ACHN (cell line): Measurements from ENCODE around the gene KPNA4.
"Not testable (repeated sequence)": the region's sequence is repeated elsewhere in the genome, so short reads cannot be mapped to it uniquely, and the experiment has no call there.

ENCODE experiments used
- DNase-seq: peaks from one replicate; pipeline ENCODE4 v3.0.0-alpha.2; 2015
- in situ Hi-C: cut with HindIII; loops from 2 replicates; pipeline ENCODE4 v1.10.0; 2017; ENCODE audit warnings: low sequenced_read_pairs, low pct_ligation_motif_present, low pct_unique_long_range_greater_than_20kb

KPNA4 gene

DNA sequence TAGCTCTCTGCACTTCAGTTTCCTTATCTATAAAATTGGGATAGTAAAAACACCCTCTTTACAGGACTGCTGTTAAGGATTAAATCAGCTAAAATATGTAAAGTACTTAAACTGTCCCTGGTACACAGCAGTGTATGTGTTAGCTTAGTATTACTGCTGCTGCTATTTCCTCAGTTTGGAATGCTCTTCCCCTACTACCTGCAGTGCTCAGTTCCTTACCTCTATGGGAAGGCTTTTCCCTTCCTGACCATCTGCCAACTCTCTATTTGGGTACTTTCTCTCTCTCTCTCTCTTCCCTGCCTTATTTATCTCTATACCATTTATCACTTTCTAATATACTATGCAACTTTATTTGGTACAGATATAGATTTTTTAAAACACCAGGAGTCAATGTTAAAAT is 26.5 kb downstream of the KPNA4 start:
- in situ Hi-C loops, result no loop called here
- no peak for DNase-seq

DNA sequence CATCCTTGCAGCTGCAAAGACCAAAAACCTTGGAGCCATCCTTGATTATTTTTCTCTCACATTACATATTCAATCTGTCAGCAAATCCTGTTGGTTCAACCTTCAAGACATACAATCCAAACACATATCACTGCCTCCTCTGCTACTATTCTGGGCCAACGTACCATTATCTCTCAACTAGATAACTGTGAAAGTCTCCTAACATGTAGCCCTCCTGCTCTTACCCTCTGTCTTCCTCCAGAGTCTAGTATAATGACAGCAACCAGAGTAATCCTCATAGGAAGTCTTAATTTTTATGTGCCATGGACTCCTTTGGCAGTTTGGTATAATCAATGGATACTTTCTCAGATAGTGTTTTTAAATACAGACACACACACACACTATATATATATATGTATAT is 27.6 kb downstream of the KPNA4 start:
- in situ Hi-C loops, result no loop called here
- DNase-seq, result no peak

DNA sequence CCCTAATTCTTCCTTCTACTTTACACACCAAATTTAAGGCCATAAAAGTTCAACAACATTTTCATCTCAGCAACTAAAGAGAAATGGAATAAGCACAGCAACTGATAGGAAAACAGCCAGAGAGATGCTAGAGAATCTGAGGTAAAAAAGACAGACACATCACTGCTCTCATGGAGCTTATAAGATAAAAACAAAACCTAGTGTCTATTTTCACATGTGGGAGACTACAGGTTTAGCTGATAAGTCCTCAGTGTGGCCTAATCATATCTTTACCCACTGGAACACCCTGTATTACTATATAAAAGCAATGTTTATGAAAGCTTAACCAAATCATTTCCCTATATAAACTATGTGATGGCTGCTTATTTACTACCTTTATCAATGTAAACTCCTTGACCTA is 33.0 kb downstream of the KPNA4 start:
- DNase-seq, result no peak

DNA sequence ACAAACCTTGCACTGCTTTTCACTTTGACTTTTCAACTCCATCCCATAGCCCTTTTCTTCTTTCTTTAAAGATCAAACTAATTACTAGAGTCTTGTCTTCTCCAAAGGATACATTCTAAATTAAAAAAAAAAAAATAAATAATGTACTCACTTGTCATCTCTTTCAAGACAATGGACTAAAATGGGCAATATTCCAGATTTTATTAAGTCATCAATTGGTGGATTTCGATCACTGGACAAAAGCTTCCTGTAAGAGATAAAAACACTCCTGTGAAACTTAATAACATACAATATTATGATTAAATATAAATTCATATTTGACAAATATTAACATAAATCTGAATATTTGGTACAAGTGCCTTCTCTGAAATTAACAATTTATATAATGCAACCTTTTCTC is 34.1 kb downstream of the KPNA4 start:
- DNase-seq, result no peak
- in situ Hi-C loops, result no loop called here

More for the DNA sequence above, 33.0 kb downstream of the KPNA4 start:
- in situ Hi-C loops, result no loop called here

DNA sequence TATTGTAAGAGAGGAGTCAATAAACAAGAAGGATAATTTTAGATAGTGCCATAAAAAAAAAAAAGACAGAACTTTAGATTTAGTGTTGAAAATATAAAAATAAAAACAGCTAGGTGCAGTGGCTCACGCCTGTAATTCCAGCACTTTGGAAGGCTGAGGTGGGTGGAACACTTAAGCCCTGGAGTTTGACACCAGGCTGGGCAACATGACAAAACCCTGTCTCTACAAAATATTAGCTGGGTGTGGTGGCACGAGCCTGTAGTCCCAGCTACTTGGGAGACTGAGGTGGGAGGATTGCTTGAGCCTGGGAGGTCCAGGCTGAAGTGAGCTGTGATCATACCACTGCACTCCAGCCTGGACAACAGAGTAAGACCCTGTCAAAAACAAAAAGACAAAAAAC is 49.0 kb downstream of the KPNA4 start:
- in situ Hi-C loops, DNase-seq: not testable (repeated sequence)

DNA sequence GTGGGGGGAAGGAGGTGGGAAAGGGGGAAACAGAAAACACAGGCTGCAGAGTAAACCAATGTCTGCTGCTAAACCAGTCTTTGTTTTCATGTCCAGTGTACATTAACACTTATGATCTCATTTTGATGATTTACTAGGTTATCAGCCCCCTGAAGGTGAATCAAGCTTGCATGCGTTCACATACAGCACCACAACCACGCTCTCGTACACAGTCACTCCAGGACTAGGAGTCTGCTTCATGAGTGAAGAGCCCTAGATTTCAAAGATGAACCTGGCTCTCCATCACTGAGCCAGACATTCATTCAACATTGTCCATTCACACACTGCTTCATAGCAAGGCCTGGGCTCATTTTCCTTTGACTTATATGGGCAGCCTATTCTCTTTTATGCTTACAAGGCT is 64.0 kb downstream of the KPNA4 start:
- in situ Hi-C loops, result no loop called here
- DNase-seq, result no peak

DNA sequence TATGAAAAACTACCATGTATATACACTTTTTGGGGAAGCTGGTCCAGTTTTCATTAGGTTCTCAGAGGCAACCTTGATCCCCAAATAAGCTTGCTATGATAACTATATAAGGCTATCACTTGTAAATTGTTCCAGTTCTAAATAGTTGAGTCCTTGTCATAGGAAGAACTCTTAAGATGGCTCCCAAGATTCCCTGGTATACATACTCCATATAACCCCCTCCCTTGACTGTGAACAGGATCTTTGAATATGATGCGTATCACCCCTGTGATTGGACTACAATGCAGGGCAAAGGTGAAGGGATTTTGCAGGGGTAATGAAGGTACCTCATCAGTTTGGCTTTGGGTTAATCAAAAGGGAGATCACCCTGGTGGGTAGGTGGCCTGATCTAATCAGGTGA is 67.2 kb downstream of the KPNA4 start:
- DNase-seq, result no peak
- in situ Hi-C loops, result no loop called here

DNA sequence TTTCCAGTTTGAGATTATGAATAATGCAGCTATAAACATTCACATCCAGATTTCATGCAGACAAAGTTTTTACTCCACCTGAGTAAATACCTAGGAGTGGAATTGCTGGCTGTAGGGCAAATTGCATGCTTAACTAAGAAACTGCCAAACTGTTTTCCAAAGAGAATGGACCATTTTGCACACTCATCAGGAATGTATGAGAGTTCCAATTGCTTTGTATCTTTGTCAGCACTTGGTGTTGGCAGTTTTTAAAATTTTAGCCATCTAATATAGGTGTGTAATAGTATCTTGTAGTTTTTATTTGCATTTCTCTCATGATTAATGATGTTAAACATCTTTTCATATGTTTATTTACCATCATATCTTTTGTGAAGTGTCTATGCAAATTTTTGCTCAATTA is 75.2 kb downstream of the KPNA4 start:
- in situ Hi-C loops, result no loop called here
- no peak for DNase-seq

DNA sequence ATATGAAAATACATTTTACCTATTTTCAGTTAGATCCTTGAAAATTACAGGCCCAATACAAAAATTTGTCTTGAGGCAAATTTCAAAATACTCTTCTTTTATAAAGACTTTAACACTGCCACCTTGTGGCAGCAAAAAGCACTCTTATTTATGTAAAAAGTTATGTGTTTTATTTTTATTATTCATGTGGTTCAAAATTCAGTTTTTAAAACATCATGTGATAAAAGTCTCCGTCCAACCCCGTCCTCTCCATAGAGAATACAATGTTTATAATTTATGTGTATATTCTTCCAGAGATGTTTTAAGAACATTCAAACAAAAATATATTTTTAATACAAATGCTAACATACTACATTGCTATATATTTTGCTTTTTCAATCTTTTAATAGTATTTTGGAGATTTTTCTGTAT is 78.9 kb downstream of the KPNA4 start:
- DNase-seq, result peak; percentile 59
- in situ Hi-C loops, result no loop called here

DNA sequence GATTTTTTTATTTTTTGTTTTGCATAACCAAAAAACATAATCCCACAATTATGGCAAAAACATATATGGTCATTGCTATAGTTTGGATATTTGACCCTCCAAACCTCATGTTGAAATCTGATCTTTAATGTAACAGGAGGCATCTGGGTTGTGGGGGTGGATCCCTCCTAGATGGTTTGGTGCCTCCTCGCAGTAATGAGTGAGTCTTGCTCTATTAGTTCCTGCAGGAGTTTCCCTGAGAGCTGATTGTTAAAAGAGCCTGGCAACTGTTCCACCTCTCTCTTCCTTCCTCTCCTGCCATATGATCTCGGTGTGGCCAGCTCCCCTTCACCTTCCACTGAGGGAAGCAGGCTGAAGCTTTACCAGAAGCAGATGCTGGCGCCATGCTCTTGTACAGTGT is 82.6 kb downstream of the KPNA4 start:
- in situ Hi-C loops, result no loop called here
- DNase-seq, result no peak

DNA sequence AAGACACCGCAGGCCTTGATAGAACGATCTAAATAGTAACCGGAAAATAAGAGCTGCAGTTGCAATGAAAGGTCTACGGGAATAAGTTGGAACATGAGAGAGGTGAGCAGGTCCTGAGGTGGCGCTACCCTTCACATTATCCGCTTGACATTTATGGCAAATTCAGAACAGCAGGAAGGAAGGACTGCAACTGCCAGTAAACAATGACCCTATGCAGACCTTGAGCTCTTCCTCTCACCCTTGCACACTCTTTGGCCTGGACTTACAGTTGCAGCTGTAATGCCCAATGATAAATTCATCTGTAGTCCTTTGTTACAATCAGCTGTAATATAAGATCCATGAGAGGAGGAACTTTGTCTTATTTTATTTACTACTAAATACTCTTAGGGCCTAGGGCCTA is 83.5 kb downstream of the KPNA4 start:
- in situ Hi-C loops, result no loop called here

DNA sequence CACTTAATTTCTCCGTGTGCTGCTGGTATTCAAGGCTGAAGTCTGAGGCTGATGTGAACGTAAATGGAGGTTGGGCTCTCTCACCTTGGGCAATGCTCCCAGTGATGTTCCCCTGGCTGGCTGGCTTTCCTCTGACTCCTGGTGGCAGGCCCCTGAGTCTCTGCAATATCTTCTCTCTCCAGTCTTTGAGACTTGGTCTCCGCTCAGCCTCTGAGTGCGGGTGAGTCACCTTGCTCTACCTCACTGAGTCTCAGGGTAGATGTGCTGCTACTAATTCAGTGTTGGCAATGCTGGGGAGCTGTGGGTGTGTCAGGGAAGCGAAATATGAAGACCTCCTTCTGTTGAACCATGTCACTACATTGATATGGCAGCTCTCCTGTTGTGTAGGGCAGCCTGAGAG is 84.4 kb downstream of the KPNA4 start:
- no peak for DNase-seq
- in situ Hi-C loops, result no loop called here

More for the DNA sequence above, 83.5 kb downstream of the KPNA4 start:
- no peak for DNase-seq

DNA sequence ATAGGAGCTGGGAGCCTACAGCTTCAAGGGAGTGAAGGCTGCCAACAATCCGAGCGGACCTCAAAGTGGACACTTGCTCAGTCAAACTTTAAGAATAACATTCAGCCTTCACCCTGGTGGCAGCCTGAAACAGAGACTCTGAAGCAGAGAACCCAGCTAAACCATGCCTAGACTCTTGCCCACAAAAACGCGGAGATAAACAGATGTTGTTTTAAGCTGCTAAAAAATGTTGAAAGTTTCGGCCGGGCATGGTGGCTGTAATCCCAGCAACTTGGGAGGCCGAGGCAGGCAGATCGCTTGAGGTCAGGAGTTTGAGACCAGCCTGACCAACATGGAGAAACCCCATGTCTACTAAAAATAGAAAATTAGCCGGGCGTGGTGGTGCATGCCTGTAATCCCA is 86.0 kb downstream of the KPNA4 start:
- DNase-seq, result no peak
- in situ Hi-C loops, result no loop called here

DNA sequence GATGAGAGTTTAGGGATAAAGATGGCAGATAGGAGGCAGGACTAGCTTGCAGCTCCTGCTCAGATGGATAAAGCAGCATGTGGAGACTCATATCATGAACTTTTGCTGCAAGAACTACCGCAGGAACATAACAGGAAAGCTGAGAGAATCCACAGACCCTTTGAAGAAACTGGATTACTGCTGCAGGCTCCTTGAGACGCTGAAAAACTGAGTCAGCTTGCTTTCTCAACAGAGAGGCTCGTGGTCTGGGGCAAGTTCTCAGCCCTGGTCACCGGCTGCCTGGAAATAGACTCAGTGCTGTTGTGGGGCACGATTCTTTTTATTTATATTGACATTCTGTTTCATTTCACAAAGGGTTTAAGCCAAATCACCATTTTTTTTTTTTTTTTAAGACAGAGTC is 87.0 kb downstream of the KPNA4 start:
- no peak for DNase-seq
- in situ Hi-C loops, result no loop called here

DNA sequence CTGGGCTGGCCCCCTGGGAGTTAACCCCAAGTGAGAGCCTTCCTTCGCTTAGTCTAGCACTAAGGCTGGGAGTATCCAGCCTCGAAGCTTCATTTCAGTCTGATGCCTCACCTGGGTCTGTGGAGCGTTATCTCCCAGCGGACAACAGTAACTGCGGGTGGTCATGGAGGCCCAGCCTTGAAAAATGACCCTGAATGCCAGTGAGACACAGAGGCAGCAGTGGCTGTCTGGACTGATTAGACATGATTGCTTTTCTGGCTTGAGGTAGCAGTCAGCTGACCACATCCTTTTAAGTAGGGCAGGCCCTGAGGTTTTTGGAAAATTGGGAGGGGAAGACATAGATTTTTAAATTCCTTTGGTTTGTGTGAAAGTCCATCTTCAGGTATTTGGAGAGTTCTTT is 87.6 kb downstream of the KPNA4 start:
- DNase-seq, result no peak
- in situ Hi-C loops, result no loop called here

DNA sequence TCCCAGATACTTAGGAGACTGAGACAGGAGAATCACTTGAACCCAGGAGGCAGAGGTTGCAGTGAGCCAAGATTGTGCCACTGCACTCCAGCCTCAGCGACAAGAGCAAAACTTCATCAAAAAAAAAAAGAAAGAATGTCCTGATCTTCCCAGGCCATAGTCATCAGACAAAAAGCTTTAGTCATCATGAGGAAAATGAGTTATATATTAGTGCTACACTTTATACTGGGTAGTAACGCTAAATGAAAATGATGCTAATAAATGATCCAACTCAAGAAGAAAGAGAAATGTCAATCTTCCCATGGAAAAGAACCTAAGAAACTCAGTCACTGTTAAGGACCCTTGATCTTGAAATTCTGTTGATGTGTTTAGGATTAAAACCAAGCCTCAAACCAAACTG is 89.5 kb downstream of the KPNA4 start:
- DNase-seq, result no peak
- in situ Hi-C loops, result no loop called here

DNA sequence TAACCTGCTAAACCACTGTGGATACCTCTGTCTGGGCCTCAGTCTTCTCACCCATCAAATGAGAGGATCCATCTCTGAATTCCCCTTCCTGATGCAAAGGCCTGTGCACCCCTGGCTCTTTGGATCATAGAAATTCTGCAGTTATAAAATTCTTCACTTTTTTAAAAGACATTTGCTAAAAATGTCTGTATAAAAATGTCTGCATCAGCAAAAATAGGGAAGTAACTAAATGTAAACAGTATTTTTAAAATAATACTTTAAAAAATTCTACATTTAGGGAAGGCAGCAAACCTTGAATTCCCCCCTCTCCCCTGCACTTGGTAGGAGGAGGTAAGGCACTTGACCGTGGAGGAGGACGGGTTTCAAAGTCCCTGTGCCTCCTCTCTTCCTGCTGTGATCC is 90.2 kb downstream of the KPNA4 start:
- no peak for DNase-seq
- in situ Hi-C loops, result no loop called here

DNA sequence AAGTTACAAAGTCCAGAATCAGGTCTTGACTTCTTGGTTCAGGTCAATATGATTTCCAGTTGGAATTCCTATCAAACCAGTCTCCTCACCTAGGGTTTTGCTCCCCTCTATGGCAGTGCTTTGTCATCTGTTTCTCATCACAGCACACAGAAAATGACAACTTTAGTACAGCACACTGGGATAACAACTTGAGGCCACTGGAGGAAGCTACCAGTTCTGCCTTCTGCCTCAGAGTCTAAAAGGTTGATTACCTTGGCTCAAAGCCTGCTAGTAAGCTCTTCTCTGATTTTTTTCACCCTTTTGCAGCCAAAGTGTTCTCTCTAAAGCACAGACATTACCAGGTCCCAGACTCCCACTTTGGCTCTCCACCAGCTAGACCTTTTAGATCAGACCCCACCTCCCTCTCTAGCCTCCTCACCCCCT is 90.9 kb downstream of the KPNA4 start:
- in situ Hi-C loops, result no loop called here
- no peak for DNase-seq

DNA sequence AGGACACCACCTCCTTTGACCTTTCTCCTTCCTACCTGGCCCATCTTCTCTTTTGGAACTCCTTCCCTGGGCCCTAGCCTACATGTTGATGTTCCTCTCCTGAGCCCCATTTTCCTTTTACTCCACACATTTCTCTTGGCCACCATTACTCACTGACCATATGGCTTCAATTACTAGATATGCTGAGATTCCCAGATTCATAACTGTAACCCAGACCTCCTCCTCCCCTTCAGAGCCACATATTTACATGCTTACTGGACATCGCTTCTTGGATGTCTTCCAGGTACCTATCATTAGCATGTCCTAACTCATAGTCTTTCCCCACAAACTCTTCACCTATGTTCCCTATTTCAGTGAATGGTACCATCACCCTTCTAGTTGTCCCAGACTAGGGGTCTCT is 91.4 kb downstream of the KPNA4 start:
- in situ Hi-C loops, result no loop called here
- no peak for DNase-seq

DNA sequence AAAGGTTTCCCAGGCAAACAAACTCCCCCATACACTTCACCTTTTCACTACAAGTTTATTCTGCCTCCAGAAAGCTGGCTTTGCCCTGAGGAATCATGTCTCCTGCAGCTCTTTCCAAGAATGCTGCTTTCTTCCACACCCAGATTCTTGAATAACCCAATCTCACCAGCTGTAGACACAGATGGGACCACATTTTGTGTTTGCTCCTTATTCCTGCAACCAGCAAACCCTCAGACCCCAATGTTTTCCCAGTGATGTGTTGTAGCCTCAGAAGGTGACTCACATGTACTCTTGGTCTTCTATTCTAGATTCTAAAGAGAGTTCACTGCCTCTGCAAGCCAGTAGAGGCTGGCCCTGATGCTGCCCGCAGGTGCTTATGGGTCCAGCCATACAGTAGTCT is 92.2 kb downstream of the KPNA4 start:
- in situ Hi-C loops, result no loop called here

DNA sequence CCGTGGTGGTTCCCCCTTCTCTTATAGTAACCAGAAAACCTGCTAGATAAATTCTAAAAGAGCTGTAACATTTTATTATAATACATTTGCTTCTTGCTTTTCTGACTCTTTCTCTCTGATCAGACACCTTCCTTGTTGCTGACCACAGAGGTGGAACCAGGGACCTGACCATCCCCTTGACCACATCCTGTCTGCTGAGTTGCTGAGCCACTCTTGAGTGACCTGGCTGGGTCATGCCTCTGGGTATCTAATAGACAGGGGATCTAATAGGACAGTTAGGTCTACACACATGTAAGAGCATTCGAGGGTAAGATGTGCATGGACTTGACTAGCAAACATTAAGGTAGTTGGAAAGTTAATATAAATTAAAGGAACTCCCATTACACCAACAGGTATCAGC is 93.0 kb downstream of the KPNA4 start:
- DNase-seq, result no peak
- in situ Hi-C loops, result no loop called here

More for the DNA sequence above, 92.2 kb downstream of the KPNA4 start:
- no peak for DNase-seq
